ENCODE measurements around the gene GTSE1.

DNA sequence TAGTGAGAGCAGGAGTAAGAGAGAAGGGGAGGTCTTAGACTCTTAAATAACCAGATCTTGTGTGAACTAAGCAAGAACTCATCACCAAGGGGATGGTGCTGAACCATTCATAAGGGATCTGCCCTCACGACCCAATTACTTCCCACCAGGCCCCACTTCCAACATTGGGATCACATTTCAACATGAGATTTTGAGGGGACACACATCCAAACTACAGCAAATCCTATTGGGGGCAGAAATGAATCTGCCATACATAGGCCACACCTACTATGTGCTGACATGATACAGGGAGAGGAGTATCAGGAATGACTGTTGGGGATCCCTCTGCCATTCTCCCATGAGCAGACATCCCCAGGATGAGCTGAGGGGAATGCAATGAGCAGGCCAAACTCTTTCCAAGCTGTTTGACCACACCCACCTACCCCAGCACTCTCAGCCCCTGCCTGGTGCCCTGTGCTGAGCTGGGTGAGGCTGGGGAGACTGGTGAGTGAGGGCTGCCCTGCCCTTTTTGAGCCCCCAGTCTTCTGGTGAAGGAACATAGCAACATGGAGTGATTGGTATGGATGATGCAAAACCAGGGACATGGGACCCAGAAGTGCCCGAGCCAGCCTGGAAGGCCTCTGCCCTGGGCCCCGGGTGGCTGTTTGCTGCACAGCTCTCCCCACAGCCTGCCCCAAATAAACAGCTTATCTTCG is 1.2 kb upstream of the GTSE1 start:
- TF ChIP-seq CTCF (IDR thresholded peaks at IDR 0.05 in 8 of 11, conservative IDR thresholded peaks at IDR 0.05 in 3 of 11) (no peak), POLR2A (IDR thresholded peaks at IDR 0.05) (no peak), POLR2AphosphoS5 (IDR thresholded peaks at IDR 0.05) (no peak)
